GM10847 (cell line): ENCODE measurements around the gene AFDN.

Experiments used
- POLR2A ChIP-seq: IDR thresholded peaks from 2 replicates; pipeline ENCODE4 v1.6.1; 2011; ENCODE audit not compliant: insufficient read length; ENCODE audit errors: extremely low read depth

AFDN gene

DNA sequence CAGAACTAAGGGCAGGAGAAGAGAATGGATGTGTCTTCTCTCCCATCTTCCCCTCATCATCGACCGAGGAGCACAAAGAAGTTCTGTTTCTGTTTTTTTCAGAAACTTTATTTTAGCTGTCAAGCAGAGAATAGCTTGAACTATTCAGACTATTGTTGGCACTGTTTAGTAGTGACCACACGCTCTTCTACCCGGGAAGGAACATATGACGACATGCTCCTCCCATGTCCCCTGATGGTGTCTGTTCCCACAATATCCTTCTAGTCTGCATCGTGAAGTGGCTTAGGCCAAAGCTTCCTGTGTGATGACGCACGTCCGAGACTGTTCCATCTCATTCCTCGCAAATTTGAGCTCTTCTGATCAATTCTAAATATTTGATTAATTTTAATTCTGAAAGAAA is 143.5 kb downstream of the AFDN start:
- no peak for TF ChIP-seq POLR2A

DNA sequence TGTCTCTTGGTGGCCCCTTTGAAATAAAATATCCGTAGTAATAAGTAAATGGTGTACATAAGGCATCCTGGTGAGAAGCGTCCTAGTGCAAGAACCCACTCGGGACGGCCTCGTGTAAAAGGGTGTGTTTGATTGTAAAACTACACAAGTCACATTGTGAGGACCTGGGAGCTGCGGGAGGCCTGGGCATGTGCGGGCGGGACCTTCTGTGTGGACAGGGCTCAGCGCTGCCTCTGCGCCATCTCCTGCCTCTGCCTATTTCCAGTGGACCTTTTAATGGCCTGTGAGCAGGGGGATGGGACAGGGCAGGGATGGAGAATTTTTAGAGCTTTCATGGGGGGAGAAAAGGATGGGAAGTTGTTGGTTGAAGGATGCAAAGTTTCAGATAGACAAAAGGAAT is 145.5 kb downstream of the AFDN start:
- TF ChIP-seq POLR2A, result no peak

DNA sequence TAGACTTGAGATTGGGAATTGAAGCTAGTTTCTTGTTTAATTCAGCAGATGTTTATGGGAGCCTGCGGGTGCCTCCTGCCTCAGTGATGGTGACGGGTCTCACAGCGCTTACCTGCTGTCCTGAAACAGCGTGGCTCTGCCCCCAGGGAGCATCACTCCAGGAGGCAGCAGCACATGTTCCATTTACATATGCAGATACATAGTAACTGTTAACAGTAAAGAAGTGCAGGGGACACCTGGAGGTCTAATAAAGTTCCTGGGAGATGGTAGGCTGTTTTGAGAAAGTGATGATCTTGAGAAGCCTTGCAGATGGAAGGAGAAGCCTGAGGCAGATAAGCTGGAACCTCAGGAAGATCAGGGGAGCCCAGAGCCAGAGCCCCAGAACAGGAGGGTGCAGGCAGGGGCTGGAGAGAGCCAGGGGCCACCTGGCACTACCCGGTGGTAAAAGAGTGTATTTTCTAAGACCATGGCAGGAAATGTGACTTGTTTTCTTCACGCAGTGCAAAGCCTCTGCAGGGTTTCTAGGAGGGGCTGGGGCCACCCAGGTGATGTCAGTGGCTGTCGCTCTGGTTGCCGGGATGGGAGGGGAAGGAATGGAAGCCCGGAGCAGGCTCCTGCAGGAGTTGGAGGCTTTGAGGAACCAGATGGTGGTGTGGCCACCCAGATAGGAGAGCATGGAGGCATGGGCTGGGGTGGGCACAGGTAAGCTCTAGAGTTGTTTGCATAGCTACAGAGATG is 146.6 kb downstream of the AFDN start:
- TF ChIP-seq POLR2A, result no peak

DNA sequence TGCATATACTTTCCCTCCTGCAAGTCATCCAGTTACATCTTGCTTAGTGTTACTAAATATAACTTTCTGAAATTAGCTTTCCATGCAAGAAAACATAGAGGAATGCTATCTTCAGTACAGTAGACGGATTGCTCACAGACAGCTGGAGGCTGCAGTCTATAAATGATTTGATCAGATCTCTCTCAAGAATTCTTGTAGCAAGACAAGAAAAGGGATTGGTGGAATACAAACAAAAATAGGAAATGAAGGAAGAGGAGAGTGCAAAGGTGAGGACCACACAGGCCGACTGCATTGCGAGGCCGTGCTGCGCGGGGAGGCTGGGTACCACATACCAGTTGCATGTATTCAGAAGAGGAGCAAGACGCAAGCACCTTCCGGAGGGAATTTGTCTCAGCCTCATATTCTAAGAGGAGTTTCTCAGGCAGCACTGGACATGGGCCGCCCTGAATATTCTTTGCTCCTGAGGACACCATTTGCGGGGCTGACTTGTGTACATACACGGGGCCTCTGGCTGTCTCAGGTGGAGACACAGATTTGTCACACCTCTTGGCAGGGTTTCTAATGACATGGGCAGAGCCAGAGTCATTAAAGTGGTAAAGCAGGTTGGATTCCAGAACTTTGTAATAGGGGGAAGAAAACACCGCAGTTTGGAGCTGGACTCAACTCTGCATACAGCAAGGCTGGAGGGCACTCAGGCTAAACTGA is 148.1 kb downstream of the AFDN start:
- no peak for TF ChIP-seq POLR2A

DNA sequence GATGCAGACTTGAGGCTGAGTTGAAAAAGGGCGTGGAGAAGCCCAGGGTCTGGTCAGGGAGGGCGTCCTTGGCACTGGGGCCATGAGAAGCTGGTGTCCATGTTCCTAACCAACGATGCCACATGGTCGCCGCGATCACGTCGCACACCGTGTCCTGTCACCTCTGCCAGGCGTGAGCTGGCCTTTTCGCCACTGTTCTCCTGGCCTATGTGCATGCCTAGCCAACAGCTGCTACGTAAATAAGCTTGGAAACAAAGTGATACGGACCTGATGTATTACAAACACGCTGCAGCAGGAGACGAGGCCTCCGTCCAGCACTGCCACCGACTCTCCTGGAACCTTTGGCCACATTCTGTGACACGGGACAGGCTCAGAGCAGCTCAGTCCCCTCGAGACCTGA is 148.7 kb downstream of the AFDN start:
- no peak for TF ChIP-seq POLR2A

GRCh38 chr6:167976708-167977107 is 150.0 kb downstream of the AFDN start:
- no peak for TF ChIP-seq POLR2A

DNA sequence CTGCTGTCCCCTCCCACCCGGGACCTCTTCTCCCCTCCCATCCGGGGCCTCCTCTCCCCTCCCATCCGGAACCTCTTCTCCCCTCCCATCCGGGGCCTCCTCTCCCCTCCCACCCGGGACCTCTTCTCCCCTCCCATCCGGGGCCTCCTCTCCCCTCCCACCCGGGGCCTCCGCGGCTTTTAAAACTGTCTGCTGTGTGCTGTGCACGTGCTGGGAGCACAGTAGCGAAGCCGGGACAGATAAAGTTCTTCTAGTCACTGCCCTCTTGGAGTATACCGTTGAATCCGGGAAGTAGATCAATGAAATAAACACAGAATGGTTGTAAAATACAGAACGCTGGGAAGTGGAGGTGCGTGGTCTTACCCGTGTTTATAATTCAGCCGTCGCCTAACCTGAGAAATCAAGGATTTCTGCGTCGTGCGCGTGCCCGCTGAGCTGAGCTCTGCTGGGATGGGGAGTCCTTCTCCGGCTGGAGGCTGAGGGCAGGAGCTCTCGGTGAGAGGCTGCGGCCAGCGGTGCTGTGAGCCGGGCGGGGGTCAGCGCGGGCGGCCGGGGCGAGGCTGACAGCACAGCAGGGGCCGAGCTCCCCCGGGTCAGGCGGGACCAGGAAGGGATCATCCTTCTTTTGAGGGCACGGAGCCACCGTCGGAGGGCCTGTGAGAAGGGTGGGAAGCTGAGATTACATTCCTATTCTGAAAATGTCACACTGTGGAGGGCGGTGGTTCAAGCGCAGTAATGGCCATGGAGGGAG is 151.2 kb downstream of the AFDN start:
- no peak for TF ChIP-seq POLR2A

DNA sequence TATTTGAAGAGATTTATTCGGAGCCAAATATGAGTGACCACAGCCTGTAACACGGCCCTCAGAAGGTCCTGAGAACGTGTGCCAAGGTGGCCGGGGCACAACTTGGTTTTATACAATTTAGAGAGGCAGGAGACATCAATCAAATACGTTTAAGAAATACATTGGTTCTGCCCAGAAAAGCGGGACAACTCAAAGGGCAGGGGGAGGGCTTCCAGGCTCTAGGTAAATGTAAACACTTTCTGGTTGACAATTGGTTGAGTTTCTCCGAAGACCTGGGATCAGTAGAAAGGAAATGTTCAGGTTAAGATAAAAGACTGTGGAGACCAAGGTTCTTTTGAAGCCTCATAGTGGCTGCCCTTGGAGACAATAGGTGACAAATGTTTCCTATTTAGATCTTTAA is 151.9 kb downstream of the AFDN start:
- TF ChIP-seq POLR2A, result no peak

- no peak for TF ChIP-seq POLR2A
Measured at GRCh38 chr6:167979436-167980139, 152.9 kb downstream of the AFDN start.

- TF ChIP-seq POLR2A, result no peak
Measured at GRCh38 chr6:167980911-167981580, 154.3 kb downstream of the AFDN start.

- no peak for TF ChIP-seq POLR2A
Measured at GRCh38 chr6:167981916-167982462, 155.3 kb downstream of the AFDN start.

DNA sequence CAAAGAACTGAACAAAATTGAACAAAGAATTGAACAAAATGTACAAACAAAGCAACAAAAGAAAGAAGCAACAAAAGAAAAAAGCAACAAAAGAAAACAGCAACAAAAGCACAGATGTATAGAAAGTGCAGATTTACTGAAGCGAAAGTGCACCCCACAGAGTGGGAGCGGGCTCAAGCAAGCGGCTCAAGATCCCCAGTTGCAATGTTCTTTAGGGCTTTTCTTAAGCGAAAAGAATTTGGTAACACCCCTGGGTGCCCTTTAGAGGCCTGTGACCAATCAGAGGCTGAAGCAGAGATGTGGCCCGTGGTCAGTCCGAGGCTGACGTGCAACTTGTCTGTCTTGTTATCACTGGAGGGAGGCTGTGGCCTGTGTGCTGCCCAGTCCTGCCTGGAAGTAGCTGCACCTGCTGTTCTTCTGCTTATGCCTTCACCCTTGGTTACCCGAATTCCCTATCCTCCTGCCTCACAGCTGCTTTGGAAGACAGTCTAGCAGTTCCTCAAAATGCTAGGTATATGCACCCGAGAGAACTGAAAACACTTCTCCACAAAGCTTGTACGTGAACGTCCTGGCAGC is 157.5 kb downstream of the AFDN start:
- TF ChIP-seq POLR2A, result no peak

DNA sequence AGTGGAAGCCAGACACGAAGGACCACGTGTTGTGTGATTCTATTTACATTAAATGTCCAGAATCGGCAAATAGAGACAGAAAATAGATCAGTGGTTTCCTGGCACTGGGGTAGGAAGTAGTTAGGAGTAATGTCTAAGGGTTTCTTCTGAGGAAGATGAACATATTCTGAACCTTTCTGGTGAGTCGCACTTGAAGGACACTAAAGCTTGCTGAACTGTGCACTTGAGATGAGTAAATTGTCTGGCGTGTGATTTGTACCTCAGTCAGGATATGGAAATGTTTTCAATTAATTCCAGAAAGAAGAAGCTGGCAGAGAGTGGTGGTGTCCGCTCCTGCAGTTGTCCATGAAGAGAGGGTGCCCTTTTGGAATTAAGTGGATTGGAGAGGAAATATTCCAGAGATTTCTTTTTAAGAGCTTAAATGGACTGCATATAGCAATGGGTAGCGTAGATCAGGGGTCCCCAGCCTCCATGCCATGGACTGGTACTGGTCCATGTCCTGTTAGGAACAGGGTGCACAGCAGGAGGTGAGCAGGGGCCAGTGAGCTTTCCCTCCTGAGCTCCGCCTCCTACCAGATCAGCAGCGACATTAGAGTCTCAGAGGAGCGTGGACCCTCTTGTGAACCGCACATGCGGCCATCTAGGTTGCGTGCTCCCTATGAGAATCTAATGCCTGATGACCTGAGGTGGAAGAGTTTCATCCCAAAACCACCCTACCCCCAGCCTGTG is 158.3 kb downstream of the AFDN start:
- no peak for TF ChIP-seq POLR2A

DNA sequence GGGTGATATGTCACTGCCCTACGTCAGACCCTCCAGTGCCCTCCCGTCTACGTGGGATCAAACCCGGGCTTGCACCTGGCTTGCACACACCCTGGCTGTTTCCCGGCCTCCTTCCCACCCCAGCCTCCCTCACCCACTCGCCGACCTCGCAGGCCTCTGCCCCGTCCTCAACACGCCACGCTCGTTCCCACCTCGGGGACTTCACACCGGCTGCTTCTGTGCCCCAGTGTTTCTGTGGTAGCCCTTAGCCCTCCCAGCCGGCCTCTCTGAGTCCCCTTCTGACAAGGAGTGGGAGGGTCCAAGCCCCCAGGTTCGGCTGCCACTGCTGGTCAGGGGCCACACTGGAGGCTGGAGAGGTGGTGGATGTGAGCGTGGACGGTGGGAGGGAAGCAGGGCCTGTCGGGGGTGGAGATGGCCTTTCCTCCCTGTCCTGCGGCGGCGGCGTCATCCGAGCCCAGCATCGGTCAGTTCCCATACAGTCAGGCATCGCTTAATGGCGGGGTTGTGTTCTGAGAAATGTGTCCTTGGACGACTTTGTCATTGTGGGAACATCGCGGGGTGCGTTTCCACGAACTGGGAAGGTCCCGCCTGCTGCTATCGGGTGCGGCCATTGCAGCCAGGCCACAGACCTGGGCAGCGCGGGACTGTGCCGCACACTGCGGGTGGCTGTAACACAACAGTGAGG is 159.3 kb downstream of the AFDN start:
- no peak for TF ChIP-seq POLR2A
